Measurements from ENCODE around the gene P4HA2. TPM values are rescaled to one million over a fixed set of nuclear protein-coding genes. Genes with fewer than 3 reads are reported as not detected.

The P4HA2 gene
- total RNA-seq, 1 experiment from 2014 or later, result 25.1 TPM

DNA sequence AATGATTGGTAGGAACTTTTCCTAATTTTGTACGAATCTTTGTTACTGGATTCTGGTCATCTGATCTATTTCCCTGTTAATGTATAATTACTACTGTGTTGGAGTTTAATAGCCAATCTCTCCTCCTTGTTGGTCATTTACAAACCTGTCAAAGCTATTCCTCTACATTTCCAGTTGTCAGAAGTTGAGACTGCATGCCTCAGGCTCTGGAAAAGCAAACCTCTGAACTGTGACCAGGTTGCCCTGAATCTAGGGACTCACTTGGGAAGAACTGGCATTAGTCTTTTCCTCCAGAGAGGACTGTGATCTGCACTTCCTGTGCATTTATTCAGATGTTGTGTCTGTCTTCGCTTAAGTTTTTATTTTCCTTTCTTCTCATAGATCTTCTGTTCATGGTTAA, 46.0 kb upstream of the P4HA2 start:
- no peaks in the 10 kb centered on the region for H3K27me3 ChIP-seq (ENCODE audit: control insufficient read depth, insufficient read depth, low read length)
- no TSS peak for BruUV-seq (replicated peaks)
- ATAC-seq, result no peak
- TF ChIP-seq CTCF (IDR thresholded peaks at IDR 0.05) (no peak), POLR2AphosphoS5 (IDR thresholded peaks at IDR 0.05; ENCODE audit: low read depth, low read length) (no peak)
- TF ChIP-seq, protein P1, sequence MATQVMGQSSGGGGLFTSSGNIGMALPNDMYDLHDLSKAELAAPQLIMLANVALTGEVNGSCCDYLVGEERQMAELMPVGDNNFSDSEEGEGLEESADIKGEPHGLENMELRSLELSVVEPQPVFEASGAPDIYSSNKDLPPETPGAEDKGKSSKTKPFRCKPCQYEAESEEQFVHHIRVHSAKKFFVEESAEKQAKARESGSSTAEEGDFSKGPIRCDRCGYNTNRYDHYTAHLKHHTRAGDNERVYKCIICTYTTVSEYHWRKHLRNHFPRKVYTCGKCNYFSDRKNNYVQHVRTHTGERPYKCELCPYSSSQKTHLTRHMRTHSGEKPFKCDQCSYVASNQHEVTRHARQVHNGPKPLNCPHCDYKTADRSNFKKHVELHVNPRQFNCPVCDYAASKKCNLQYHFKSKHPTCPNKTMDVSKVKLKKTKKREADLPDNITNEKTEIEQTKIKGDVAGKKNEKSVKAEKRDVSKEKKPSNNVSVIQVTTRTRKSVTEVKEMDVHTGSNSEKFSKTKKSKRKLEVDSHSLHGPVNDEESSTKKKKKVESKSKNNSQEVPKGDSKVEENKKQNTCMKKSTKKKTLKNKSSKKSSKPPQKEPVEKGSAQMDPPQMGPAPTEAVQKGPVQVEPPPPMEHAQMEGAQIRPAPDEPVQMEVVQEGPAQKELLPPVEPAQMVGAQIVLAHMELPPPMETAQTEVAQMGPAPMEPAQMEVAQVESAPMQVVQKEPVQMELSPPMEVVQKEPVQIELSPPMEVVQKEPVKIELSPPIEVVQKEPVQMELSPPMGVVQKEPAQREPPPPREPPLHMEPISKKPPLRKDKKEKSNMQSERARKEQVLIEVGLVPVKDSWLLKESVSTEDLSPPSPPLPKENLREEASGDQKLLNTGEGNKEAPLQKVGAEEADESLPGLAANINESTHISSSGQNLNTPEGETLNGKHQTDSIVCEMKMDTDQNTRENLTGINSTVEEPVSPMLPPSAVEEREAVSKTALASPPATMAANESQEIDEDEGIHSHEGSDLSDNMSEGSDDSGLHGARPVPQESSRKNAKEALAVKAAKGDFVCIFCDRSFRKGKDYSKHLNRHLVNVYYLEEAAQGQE (IDR thresholded peaks at IDR 0.05; ENCODE audit: insufficient read depth in 1 of 2, low read depth in 2 of 2, low read length in 1 of 2), result no peak
- intact Hi-C loops (cut with micrococcal nuclease; ENCODE audit: unreplicated experiment) (no loop called here), in situ Hi-C loops (cut with HindIII; ENCODE audit: low pct_unique_long_range_greater_than_20kb, low sequenced_read_pairs) (no loop called here)
- peaks cover 6% of the 10 kb centered on the region for H3K4me1 ChIP-seq (ENCODE audit: control insufficient read depth, insufficient read depth, low read length)
- no peaks in the 10 kb centered on the region for H3K9me3 ChIP-seq (ENCODE audit: control insufficient read depth, insufficient read depth, low read depth, low read length)
- H3K36me3 ChIP-seq (ENCODE audit: control insufficient read depth, insufficient read depth, low read length), result no peaks in the 10 kb centered on the region
- CTCF ChIA-PET, result no interaction called here
- H3K27ac ChIP-seq (ENCODE audit: low read length), result no peak overlapping the region
- no peak overlapping the region for H3K4me3 ChIP-seq (ENCODE audit: low read depth in 2 of 2, low read length in 2 of 2)
- POLR2A ChIA-PET, result no interaction called here
- DNase-seq (ENCODE audit: low read depth, low spot score), result no peak

DNA sequence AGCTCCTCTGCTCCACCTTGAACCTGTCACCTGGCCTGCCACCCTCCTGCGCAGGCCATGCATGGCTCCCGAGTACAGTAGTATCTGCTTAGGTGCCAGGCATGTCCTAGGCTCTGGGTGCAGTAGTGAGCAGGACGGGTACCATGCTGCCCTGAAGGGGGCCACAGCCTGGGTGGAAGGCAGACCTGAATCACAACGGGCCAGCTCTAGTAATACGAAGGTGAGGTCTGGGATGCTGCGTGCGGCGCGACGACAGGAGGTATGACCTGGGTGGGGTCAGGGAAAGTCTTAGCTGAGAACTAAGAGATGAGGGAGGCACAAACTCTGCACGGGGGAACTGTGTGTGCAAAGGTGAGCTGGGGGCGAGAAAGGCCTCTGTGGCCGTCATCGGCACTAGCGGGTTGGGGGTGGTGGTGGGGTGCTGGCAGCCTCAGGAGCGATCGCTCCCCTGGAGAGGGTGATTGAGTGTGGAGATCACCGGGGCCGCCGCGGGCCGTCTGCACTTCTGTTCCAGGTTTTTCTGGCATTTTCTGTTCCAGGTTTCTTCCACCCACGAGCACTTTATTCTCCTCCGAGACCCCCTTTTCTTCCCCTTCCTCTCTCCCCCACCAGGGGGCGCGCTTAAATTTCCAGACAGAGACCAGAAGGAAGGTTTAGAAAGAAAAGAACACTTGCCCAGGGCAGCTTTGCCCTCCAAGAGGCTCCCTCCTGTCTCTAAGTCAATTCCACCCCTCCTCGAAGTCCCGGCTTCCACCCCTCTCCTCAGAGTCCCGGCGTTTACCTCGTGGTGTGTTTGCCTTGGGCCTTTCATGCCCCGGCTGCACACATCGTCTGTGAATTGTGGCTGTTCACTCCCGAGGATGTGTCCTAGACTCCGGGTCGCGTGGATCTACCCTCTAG, 44.9 kb upstream of the P4HA2 start:
- intact Hi-C loops (cut with micrococcal nuclease; ENCODE audit: unreplicated experiment), result no loop called here
- Histone ChIP-seq H3K27ac (ENCODE audit: low read length) (no peak overlapping the region), H3K9me3 (ENCODE audit: control insufficient read depth, insufficient read depth, low read depth, low read length) (no peaks in the 10 kb centered on the region), H3K36me3 (ENCODE audit: control insufficient read depth, insufficient read depth, low read length) (no peaks in the 10 kb centered on the region), H3K4me1 (ENCODE audit: control insufficient read depth, insufficient read depth, low read length) (peaks cover 6% of the 10 kb centered on the region), H3K27me3 (ENCODE audit: control insufficient read depth, insufficient read depth, low read length) (no peaks in the 10 kb centered on the region), H3K4me3 (ENCODE audit: low read depth in 2 of 2, low read length in 2 of 2) (no peak overlapping the region)
- no TSS peak for BruUV-seq (replicated peaks)
- TF ChIP-seq CTCF (IDR thresholded peaks at IDR 0.05) (peak; percentile 94), POLR2AphosphoS5 (IDR thresholded peaks at IDR 0.05; ENCODE audit: low read depth, low read length) (no peak)
- TF ChIP-seq, protein P1 (IDR thresholded peaks at IDR 0.05; ENCODE audit: insufficient read depth in 1 of 2, low read depth in 2 of 2, low read length in 1 of 2), result no peak
- POLR2A ChIA-PET, result no interaction called here
- DNase-seq (ENCODE audit: low read depth, low spot score) (peak; percentile 25), ATAC-seq (peak; percentile 56)
- in situ Hi-C loops (cut with HindIII; ENCODE audit: low pct_unique_long_range_greater_than_20kb, low sequenced_read_pairs), result no loop called here
- CTCF ChIA-PET, result interaction anchor here (0.6 to 0.8 kb wide), 2 partner anchors 8 to 34 kb away, joined by 5 to 6 read pairs; no protein-coding TSS in a partner anchor

Measured in Panc1 (cell line).